ENCODE results near the gene PDLIM5. TPM values are rescaled to one million over a fixed set of nuclear protein-coding genes. Genes with fewer than 3 reads are reported as not detected.

The PDLIM5 gene
- total and polyA plus RNA-seq, 4 donors: 20.4 to 93.4 (median 59.8) TPM

GRCh38 chr4:94480362-94480951 is 28.7 kb downstream of the PDLIM5 start:
- DNase-seq (no peak), ATAC-seq (ENCODE audit: insufficient read depth, low FRiP score) (no peak)
- Histone ChIP-seq H3K4me3 (no peak overlapping the region), H3K9ac (ENCODE audit: insufficient read depth in 1 of 2, low read length in 2 of 2) (no peak overlapping the region), H3K9me3 (ENCODE audit: control insufficient read depth in 4 of 4, insufficient read depth in 3 of 4, low read length in 3 of 4) (no peaks in the 10 kb centered on the region), H3K4me1 (ENCODE audit: control insufficient read depth in 5 of 5, insufficient read depth in 5 of 5, low read length in 5 of 5) (peaks cover 0 to 19% (median 0%) of the 10 kb centered on the region in 5 donors), H3K27ac (ENCODE audit: low read depth in 1 of 2, low read length in 1 of 2) (no peak overlapping the region), H3K36me3 (ENCODE audit: control insufficient read depth in 4 of 4, insufficient read depth in 4 of 4, low read length in 4 of 4) (no peaks in the 10 kb centered on the region), H3K27me3 (ENCODE audit: control insufficient read depth in 3 of 3, insufficient read depth in 3 of 3, low read length in 2 of 3) (no peaks in the 10 kb centered on the region)
- 77% methylated on average over 2 of the region's 2 CpGs for WGBS, 2 donors
- no peak for TF ChIP-seq CTCF (IDR thresholded peaks at IDR 0.05; ENCODE audit: control extremely low read depth, extremely low read depth)

- no peaks in the 10 kb centered on the region for H3K36me3 ChIP-seq (ENCODE audit: control insufficient read depth in 4 of 4, insufficient read depth in 4 of 4, low read length in 4 of 4)
- H3K4me3 ChIP-seq: no peak overlapping the region
- no peaks in the 10 kb centered on the region for H3K9me3 ChIP-seq (ENCODE audit: control insufficient read depth in 4 of 4, insufficient read depth in 3 of 4, low read length in 3 of 4)
- H3K4me1 ChIP-seq (ENCODE audit: control insufficient read depth in 5 of 5, insufficient read depth in 5 of 5, low read length in 5 of 5): peaks cover 0 to 31% (median 0%) of the 10 kb centered on the region in 5 donors
- H3K27me3 ChIP-seq (ENCODE audit: control insufficient read depth in 3 of 3, insufficient read depth in 3 of 3, low read length in 2 of 3): no peaks in the 10 kb centered on the region
- DNase-seq (no peak), ATAC-seq (ENCODE audit: insufficient read depth, low FRiP score) (no peak)
- H3K9ac ChIP-seq (ENCODE audit: insufficient read depth in 1 of 2, low read length in 2 of 2): no peak overlapping the region
- no peak overlapping the region for H3K27ac ChIP-seq (ENCODE audit: low read depth in 1 of 2, low read length in 1 of 2)
- WGBS, 2 donors: 82 to 93% methylated on average over 4 of the region's 4 CpGs
- TF ChIP-seq CTCF (IDR thresholded peaks at IDR 0.05; ENCODE audit: control extremely low read depth, extremely low read depth): no peak
Measured at GRCh38 chr4:94483895-94484294, 32.2 kb downstream of the PDLIM5 start.

GRCh38 chr4:94484818-94485217 is 33.1 kb downstream of the PDLIM5 start:
- 80 to 86% methylated on average over 2 of the region's 2 CpGs for WGBS, 2 donors
- peaks cover 0 to 37% (median 0%) of the 10 kb centered on the region in 5 donors for H3K4me1 ChIP-seq (ENCODE audit: control insufficient read depth in 5 of 5, insufficient read depth in 5 of 5, low read length in 5 of 5)

More at GRCh38 chr4:94484818-94485217, 33.1 kb downstream of the PDLIM5 start:
- H3K27me3 ChIP-seq (ENCODE audit: control insufficient read depth in 3 of 3, insufficient read depth in 3 of 3, low read length in 2 of 3): no peaks in the 10 kb centered on the region
- H3K4me3 ChIP-seq: no peak overlapping the region
- no peaks in the 10 kb centered on the region for H3K36me3 ChIP-seq (ENCODE audit: control insufficient read depth in 4 of 4, insufficient read depth in 4 of 4, low read length in 4 of 4)
- ATAC-seq (ENCODE audit: insufficient read depth, low FRiP score) (no peak), DNase-seq (no peak)
- H3K9me3 ChIP-seq (ENCODE audit: control insufficient read depth in 4 of 4, insufficient read depth in 3 of 4, low read length in 3 of 4): no peaks in the 10 kb centered on the region
- peak overlapping the region in 1 of 2 donors; percentile 60 for H3K27ac ChIP-seq (ENCODE audit: low read depth in 1 of 2, low read length in 1 of 2)
- no peak for TF ChIP-seq CTCF (IDR thresholded peaks at IDR 0.05; ENCODE audit: control extremely low read depth, extremely low read depth)
- no peak overlapping the region for H3K9ac ChIP-seq (ENCODE audit: insufficient read depth in 1 of 2, low read length in 2 of 2)

Measured in lung (tissue), 12 donors.